HG03064 (cell line): ENCODE measurements around the gene ADAMTS2.

ENCODE experiments used
- ATAC-seq: cut with Tn5 transposase; IDR thresholded peaks from one replicate; pipeline ENCODE4 v1.9.1; 2021; ENCODE audit warnings: low read depth; ENCODE audit not compliant: unreplicated experiment

Gene ADAMTS2

GRCh38 chr5:179345183-179345432 lies 153 bp downstream of the ADAMTS2 start:
- ATAC-seq, result no peak

- ATAC-seq, result no peak
Measured at GRCh38 chr5:179344431-179345182, 654 bp downstream of the ADAMTS2 start.

GRCh38 chr5:179343719-179344430 lies 1.4 kb downstream of the ADAMTS2 start:
- ATAC-seq, result no peak

GRCh38 chr5:179343021-179343718 lies 2.1 kb downstream of the ADAMTS2 start:
- ATAC-seq, result no peak

GRCh38 chr5:179342577-179342976 lies 2.7 kb downstream of the ADAMTS2 start:
- no peak for ATAC-seq

- no peak for ATAC-seq
Measured at GRCh38 chr5:179340465-179340864, 4.8 kb downstream of the ADAMTS2 start.

- ATAC-seq, result no peak
Measured at GRCh38 chr5:179339996-179340395, 5.3 kb downstream of the ADAMTS2 start.

GRCh38 chr5:179339081-179339480 lies 6.2 kb downstream of the ADAMTS2 start:
- ATAC-seq, result no peak

GRCh38 chr5:179337796-179338676 lies 7.2 kb downstream of the ADAMTS2 start:
- no peak for ATAC-seq

- no peak for ATAC-seq
Measured at GRCh38 chr5:179336871-179337795, 8.1 kb downstream of the ADAMTS2 start.

GRCh38 chr5:179336126-179336870 lies 9.0 kb downstream of the ADAMTS2 start:
- ATAC-seq, result no peak

- no peak for ATAC-seq
Measured at GRCh38 chr5:179333796-179334761, 11.2 kb downstream of the ADAMTS2 start.

GRCh38 chr5:179332741-179333290 lies 12.4 kb downstream of the ADAMTS2 start:
- ATAC-seq, result no peak

GRCh38 chr5:179331591-179332375 lies 13.5 kb downstream of the ADAMTS2 start:
- no peak for ATAC-seq

- no peak for ATAC-seq
Measured at GRCh38 chr5:179330186-179330900, 14.9 kb downstream of the ADAMTS2 start.

- ATAC-seq, result no peak
Measured at GRCh38 chr5:179328291-179328690, 17.0 kb downstream of the ADAMTS2 start.
